ENCODE results near the gene PHKA2.
"Not testable (repeated sequence)": the region's sequence is repeated elsewhere in the genome, so short reads cannot be mapped to it uniquely, and the experiment has no call there.

The PHKA2 gene, protein sequence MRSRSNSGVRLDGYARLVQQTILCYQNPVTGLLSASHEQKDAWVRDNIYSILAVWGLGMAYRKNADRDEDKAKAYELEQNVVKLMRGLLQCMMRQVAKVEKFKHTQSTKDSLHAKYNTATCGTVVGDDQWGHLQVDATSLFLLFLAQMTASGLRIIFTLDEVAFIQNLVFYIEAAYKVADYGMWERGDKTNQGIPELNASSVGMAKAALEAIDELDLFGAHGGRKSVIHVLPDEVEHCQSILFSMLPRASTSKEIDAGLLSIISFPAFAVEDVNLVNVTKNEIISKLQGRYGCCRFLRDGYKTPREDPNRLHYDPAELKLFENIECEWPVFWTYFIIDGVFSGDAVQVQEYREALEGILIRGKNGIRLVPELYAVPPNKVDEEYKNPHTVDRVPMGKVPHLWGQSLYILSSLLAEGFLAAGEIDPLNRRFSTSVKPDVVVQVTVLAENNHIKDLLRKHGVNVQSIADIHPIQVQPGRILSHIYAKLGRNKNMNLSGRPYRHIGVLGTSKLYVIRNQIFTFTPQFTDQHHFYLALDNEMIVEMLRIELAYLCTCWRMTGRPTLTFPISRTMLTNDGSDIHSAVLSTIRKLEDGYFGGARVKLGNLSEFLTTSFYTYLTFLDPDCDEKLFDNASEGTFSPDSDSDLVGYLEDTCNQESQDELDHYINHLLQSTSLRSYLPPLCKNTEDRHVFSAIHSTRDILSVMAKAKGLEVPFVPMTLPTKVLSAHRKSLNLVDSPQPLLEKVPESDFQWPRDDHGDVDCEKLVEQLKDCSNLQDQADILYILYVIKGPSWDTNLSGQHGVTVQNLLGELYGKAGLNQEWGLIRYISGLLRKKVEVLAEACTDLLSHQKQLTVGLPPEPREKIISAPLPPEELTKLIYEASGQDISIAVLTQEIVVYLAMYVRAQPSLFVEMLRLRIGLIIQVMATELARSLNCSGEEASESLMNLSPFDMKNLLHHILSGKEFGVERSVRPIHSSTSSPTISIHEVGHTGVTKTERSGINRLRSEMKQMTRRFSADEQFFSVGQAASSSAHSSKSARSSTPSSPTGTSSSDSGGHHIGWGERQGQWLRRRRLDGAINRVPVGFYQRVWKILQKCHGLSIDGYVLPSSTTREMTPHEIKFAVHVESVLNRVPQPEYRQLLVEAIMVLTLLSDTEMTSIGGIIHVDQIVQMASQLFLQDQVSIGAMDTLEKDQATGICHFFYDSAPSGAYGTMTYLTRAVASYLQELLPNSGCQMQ

DNA sequence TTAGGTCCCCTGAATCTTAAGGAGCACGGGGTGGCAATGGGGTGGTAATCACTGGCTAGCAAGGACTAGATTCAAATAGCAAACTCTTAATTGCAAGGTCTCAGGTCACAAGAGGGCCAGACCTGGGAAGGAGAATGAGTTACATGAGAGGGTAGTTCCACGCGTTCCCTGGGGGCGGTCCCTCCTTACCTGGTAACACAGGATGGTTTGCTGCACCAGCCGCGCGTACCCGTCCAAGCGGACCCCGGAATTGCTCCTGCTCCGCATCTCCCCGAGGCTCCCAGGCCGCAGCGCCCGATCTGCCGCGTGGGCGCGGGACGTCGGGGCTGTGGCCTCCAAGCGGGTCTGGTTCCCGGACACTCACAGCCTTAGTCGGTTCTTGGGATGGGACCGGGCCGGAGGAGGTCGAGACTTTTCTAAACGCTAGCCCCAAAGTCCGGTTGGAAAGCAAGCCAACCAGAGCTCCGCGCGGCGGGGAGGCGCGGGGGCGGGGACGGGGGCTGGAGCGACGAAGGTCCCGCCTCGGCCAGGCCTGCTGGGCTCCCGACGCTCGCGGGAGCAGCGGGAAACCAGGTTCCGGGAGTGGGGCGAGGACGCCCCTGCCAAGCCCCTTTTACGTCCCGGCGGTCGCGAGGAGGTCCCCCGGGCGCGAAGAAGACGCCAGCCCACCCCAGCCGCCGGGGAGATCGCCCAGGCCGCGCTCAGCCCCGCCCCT lies at the start of gene PHKA2:
PHKA2 (minus strand) TSS at position 449 of the 715 bp plus-strand sequence; CDS start at position 267, 182 bp downstream.
- DNase-seq = no peak
- Mint-ChIP-seq H3K4me1 (ENCODE audit: low read depth) (peaks cover 22% of the 10 kb centered on the region), H3K9me3 (no peaks in the 10 kb centered on the region), H3K27me3 (peaks cover 18% of the 10 kb centered on the region), H3K36me3 (ENCODE audit: low read depth) (no peaks in the 10 kb centered on the region), H3K27ac (peak within 1 kb of the TSS; percentile 94), H3K4me3 (peak within 1 kb of the TSS; percentile 81)

DNA sequence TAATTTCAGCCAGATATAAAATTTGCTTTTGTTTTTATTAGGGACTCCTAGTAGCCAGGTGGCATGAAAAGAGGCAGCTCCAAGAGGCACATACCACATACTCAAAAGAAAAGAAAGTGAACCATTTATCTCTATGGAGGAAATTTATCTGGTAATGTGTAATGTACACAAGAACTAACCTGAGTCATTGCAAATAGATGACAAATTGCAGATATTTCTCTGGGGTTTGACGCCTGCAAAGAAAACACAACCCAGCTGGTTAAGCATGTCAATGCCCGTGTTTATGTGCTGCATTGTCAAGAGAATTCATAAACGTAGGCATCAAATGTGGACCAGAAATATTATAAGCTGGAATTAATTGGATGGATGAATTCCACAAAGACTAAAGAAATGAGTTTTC lies 46.9 kb upstream of the PHKA2 start:
- Mint-ChIP-seq H3K4me1 (ENCODE audit: low read depth) (no peaks in the 10 kb centered on the region), H3K27me3 (peaks cover 14% of the 10 kb centered on the region), H3K27ac (no peak overlapping the region), H3K36me3 (ENCODE audit: low read depth) (no peaks in the 10 kb centered on the region), H3K9me3 (no peaks in the 10 kb centered on the region), H3K4me3 (no peak overlapping the region)
- DNase-seq = no peak

DNA sequence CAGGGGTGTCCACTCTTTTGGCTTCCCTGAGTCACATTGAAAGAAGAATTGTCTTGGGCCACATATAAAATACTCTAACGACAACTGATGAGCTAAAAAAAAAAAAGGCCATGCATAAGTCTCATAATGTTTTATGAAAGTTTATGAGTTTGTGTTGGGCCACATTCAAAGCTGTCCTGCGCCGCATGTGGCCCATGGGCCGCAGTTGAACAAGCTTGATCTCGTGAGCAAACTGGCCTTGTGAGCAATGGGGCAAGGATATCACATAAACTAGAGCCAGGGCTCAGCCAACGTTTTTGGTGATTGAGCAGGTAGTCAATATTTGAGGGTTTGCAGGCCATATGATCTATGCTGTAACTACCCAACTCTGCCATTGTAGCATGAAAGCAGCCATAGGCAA lies 44.6 kb upstream of the PHKA2 start:
- H3K4me1 Mint-ChIP-seq (ENCODE audit: low read depth) = no peaks in the 10 kb centered on the region
- no peaks in the 10 kb centered on the region for H3K36me3 Mint-ChIP-seq (ENCODE audit: low read depth)
- peaks cover 13% of the 10 kb centered on the region for H3K27me3 Mint-ChIP-seq
- no peak for DNase-seq
- H3K4me3 Mint-ChIP-seq = no peak overlapping the region
- no peak overlapping the region for H3K27ac Mint-ChIP-seq
- no peaks in the 10 kb centered on the region for H3K9me3 Mint-ChIP-seq

DNA sequence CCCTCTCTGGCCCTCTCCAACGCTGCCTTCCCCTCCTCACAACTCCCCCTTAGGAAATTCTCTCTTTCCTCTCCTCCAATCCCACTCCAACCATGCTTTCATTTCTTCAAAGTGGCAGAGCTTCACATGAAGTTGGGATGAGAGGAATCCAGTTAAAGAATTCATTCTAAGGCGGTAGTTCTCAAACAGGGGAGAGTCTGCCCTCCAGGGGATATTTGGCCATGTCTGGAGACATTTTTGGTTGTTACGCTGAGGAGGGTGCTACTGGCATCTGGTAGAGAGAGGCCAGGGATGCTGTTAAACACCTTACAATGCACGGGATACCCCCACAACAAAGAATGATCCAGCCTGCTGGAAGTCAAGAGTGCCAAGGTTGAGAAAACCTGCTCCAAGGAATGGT lies 40.5 kb upstream of the PHKA2 start:
- no peaks in the 10 kb centered on the region for H3K4me1 Mint-ChIP-seq (ENCODE audit: low read depth)
- peaks cover 4% of the 10 kb centered on the region for H3K27me3 Mint-ChIP-seq
- DNase-seq = no peak
- H3K36me3 Mint-ChIP-seq (ENCODE audit: low read depth) = no peaks in the 10 kb centered on the region
- H3K9me3 Mint-ChIP-seq = no peaks in the 10 kb centered on the region
- no peak overlapping the region for H3K4me3 Mint-ChIP-seq
- H3K27ac Mint-ChIP-seq = no peak overlapping the region

DNA sequence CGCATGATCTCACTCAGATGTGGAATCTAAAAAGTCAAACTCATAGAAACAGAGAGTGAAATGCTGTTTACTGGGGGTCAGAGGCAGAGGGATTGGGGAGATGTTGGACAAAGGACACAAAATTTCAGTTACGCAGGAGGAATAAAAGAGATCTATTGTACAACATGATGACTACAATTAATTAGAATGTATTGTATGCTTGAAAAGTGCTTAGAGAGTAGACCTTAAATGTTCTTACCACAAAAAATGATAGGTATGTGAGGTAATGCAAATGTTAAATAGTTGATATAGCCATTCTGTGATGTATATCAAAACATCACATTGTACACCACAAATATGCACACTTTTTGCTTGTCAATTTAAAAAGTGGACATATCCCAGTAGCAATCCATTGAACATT lies 36.1 kb upstream of the PHKA2 start:
- no peak for DNase-seq
- H3K27me3 Mint-ChIP-seq = peaks cover 11% of the 10 kb centered on the region
- H3K27ac Mint-ChIP-seq = no peak overlapping the region
- H3K9me3 Mint-ChIP-seq = no peaks in the 10 kb centered on the region
- H3K4me3 Mint-ChIP-seq = no peak overlapping the region
- no peaks in the 10 kb centered on the region for H3K4me1 Mint-ChIP-seq (ENCODE audit: low read depth)
- H3K36me3 Mint-ChIP-seq (ENCODE audit: low read depth) = no peaks in the 10 kb centered on the region

DNA sequence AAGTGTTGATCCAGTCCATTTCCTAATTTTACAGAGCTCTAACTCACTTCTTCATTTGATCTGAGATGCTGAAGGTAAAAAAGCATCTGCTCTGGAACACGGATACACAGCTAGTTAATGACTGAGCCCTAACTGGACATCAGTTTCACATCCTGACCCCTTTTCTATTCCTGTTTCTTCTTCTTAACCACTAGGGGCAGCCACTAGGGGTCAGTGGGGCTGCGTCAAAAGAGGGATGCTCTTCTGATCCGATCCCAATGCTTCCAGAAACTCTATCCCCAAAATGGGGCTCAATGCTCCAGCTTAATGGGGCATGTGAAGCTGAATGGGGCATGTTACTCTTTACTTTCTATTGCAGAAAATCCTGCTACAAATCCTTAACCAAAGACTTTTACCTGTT lies 33.4 kb upstream of the PHKA2 start:
- no peaks in the 10 kb centered on the region for H3K9me3 Mint-ChIP-seq
- no peaks in the 10 kb centered on the region for H3K36me3 Mint-ChIP-seq (ENCODE audit: low read depth)
- H3K27ac Mint-ChIP-seq = no peak overlapping the region
- no peaks in the 10 kb centered on the region for H3K4me1 Mint-ChIP-seq (ENCODE audit: low read depth)
- no peak overlapping the region for H3K4me3 Mint-ChIP-seq
- peaks cover 13% of the 10 kb centered on the region for H3K27me3 Mint-ChIP-seq
- no peak for DNase-seq

DNA sequence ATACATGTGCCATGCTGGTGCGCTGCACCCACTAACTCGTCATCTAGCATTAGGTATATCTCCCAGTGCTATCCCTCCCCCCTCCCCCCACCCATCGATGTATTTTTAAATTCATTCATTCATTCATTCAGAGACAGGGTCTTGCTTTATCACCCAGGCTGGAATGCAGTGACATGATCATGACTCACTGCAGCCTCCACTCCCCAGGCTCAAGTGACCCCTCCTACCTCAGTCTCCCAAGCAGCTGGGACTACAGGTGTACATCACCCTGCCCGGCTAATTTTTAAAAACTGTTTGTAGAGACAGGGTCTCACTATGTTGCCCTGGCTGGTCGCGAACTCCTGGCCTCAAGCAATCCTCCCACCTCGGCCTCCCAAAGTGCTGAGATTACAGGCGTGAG lies 32.7 kb upstream of the PHKA2 start:
- H3K36me3 Mint-ChIP-seq (ENCODE audit: low read depth); DNase-seq; H3K27ac Mint-ChIP-seq; H3K4me1 Mint-ChIP-seq (ENCODE audit: low read depth); H3K9me3 Mint-ChIP-seq; H3K4me3 Mint-ChIP-seq: not testable (repeated sequence)
- H3K27me3 Mint-ChIP-seq = peaks cover 13% of the 10 kb centered on the region

DNA sequence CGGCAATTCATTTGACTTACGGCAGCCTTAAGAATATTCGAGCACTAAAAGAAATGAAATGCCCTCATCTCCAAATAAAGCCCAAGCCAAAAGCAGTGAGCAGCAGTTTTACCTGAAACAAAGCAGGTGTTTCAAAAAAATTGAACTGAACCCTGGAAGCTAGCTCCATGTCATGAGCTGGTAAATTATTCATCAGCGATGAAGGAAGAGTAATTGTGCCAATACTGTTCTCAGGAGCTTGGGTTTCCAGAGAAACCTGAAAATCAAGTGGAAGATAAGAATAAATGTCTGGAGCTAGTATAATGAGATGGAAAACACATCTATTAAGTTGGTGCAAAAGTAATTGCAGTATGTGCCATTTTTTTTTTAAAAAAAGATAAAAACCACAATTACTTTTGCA lies 24.0 kb upstream of the PHKA2 start:
- DNase-seq = no peak
- Mint-ChIP-seq H3K27me3 (no peaks in the 10 kb centered on the region), H3K27ac (no peak overlapping the region), H3K9me3 (no peaks in the 10 kb centered on the region), H3K36me3 (ENCODE audit: low read depth) (no peaks in the 10 kb centered on the region), H3K4me3 (no peak overlapping the region), H3K4me1 (ENCODE audit: low read depth) (no peaks in the 10 kb centered on the region)

DNA sequence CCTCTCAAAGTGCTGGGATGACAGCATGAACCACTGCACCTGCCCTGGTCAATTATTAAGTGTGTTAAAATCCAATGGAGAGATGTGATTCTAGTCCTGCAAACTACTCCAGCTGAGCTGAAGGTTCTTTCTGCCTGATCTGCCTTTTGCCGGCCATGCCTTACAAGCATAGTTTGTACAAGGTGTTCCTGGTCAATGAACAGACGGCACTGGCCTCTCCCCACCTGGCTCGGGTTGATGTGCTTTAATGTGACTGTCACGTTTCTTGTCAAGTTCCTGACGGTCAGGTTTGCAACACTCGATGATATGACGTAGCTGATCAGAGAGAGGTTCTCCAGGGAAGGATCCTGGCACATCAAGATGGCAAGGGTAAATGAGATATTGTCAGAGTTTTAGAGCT lies 23.1 kb upstream of the PHKA2 start:
- Mint-ChIP-seq H3K4me3 (no peak overlapping the region), H3K4me1 (ENCODE audit: low read depth) (no peaks in the 10 kb centered on the region), H3K27me3 (no peaks in the 10 kb centered on the region), H3K9me3 (no peaks in the 10 kb centered on the region), H3K27ac (no peak overlapping the region), H3K36me3 (ENCODE audit: low read depth) (no peaks in the 10 kb centered on the region)
- DNase-seq = no peak

DNA sequence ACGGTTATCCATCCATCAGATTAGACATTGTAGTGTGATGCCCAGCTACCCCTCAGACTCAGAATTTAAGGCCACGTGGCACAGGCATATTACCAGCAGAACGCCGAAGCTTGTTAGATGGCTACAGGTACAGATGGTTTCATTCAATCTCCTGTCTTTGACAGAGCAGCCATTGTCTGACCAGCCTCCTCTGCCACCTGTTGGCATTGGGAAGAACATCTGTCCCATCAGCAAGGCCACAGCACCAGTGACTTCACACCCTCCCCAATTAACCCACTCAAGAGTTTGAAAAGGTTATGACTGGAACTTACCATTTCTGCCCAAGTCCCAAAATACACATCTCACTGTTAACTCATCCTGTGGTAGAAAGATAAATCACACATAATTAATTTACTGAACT lies 22.0 kb upstream of the PHKA2 start:
- H3K4me3 Mint-ChIP-seq = no peak overlapping the region
- no peak overlapping the region for H3K27ac Mint-ChIP-seq
- H3K27me3 Mint-ChIP-seq = no peaks in the 10 kb centered on the region
- no peaks in the 10 kb centered on the region for H3K9me3 Mint-ChIP-seq
- no peaks in the 10 kb centered on the region for H3K4me1 Mint-ChIP-seq (ENCODE audit: low read depth)
- DNase-seq = no peak
- no peaks in the 10 kb centered on the region for H3K36me3 Mint-ChIP-seq (ENCODE audit: low read depth)

DNA sequence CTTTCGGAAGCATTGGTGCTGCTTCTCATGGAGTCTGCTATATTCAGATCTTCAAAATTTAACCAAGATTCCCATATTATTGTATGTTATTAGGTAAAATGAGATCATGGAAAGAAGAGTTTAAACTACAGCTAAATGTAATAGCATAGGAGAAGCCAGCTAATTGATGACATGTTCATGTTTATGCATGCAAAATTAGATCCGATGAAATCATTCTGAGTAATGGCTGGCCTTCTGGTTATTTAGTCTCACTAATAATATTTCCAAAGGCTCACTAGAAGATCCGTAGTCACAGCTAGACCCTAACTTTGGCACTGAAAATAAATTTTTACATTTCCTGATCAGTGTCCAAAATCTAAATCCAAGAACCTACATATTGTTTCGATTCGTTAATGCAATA lies 19.8 kb upstream of the PHKA2 start:
- Mint-ChIP-seq H3K9me3 (no peaks in the 10 kb centered on the region), H3K4me1 (ENCODE audit: low read depth) (no peaks in the 10 kb centered on the region), H3K4me3 (no peak overlapping the region), H3K27ac (no peak overlapping the region), H3K27me3 (no peaks in the 10 kb centered on the region), H3K36me3 (ENCODE audit: low read depth) (no peaks in the 10 kb centered on the region)
- no peak for DNase-seq

DNA sequence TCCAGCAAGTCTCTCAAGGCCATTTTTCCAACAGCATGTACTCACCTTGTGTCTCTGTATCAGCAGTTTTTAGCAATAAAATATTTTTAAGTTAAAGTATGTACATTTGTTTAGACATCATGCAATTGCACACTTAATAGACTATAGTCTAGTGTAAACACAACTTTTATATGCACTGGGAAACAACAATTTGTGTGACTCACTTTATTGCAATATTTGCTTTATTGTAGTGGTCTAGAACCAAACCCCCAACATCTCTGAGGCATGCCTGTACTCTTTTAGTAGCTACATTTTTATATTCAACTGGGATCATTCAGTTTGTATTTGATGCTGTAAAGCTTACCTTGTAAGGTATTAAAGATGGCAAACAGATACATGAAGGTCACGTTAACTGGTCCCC lies 14.7 kb upstream of the PHKA2 start:
- Mint-ChIP-seq H3K4me1 (ENCODE audit: low read depth) (no peaks in the 10 kb centered on the region), H3K4me3 (no peak overlapping the region), H3K36me3 (ENCODE audit: low read depth) (no peaks in the 10 kb centered on the region), H3K27ac (no peak overlapping the region), H3K9me3 (no peaks in the 10 kb centered on the region), H3K27me3 (peaks cover 10% of the 10 kb centered on the region)
- no peak for DNase-seq

DNA sequence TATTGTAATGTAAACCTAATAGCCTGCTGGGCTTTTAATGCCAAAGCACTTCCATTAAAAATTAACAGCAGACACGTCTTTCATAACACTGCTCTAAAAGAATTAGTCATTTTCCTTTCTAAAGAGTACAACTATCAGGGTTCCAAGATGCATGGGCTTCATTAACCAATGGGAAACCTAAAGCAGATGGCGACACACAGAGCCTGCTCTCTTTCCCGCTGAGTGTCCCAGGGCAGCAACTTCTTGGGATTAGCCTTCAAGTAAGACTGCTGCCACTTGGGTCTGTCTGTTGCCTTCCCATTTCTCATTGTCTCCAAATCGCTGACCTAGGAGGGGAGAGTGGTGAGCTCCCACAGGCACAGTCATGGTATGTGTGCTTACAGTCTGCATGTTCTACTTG lies 14.0 kb upstream of the PHKA2 start:
- H3K4me3 Mint-ChIP-seq = no peak overlapping the region
- no peak for DNase-seq
- H3K27me3 Mint-ChIP-seq = peaks cover 11% of the 10 kb centered on the region
- H3K36me3 Mint-ChIP-seq (ENCODE audit: low read depth) = no peaks in the 10 kb centered on the region
- no peak overlapping the region for H3K27ac Mint-ChIP-seq
- H3K4me1 Mint-ChIP-seq (ENCODE audit: low read depth) = no peaks in the 10 kb centered on the region
- H3K9me3 Mint-ChIP-seq = no peaks in the 10 kb centered on the region

DNA sequence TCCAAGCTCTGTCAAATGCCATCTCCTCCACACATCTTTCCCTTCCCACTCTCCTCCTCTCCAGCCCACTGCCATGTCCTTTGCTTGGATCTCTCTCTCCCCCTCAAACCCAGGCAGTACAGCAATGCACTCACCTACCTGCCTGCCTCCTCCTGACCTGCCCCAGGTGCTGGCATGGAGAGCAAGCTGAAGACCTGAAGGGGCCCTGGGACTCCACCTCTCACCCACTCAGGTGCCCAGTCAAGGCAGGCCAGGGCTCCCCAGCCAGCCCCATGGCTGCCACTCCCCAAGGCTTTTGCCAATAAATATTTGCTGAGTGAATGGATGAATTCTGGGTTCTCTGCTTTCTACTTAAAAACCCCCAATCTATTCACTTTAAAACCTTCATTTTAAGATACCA lies 12.6 kb upstream of the PHKA2 start:
- no peaks in the 10 kb centered on the region for H3K36me3 Mint-ChIP-seq (ENCODE audit: low read depth)
- H3K4me1 Mint-ChIP-seq (ENCODE audit: low read depth) = no peaks in the 10 kb centered on the region
- no peaks in the 10 kb centered on the region for H3K9me3 Mint-ChIP-seq
- H3K27me3 Mint-ChIP-seq = peaks cover 16% of the 10 kb centered on the region
- no peak overlapping the region for H3K4me3 Mint-ChIP-seq
- no peak overlapping the region for H3K27ac Mint-ChIP-seq
- no peak for DNase-seq

All from activated T-cell treated with anti-CD3 and anti-CD28 coated beads, Interleukin-2, amount 50 U/mL, for 24 hours (primary cell).